ENCODE measurements around the gene MYADML2. TPM values are rescaled to one million over a fixed set of nuclear protein-coding genes. Genes with fewer than 3 reads are reported as not detected.
A peak's percentile ranks its signal among the peaks of the same experiment; 100 is the strongest.

Gene MYADML2
- total RNA-seq, 3 donors from 2014 or later = 0.13 TPM; not detected in 2

GRCh38 chr17:81980707-81981343 lies 33.8 kb upstream of the MYADML2 start:
- Histone ChIP-seq H3K4me3 (no peak overlapping the region), H3K9me3 (no peaks in the 10 kb centered on the region), H3K4me1 (ENCODE audit: low read depth) (peaks cover 4% of the 10 kb centered on the region), H3K36me3 (ENCODE audit: low read depth) (no peaks in the 10 kb centered on the region)
- DNase-seq (no peak), ATAC-seq (no peak)
- intact Hi-C loops (cut with DNase I, micrococcal nuclease) = no loop called here
- no peak for TF ChIP-seq CTCF (IDR thresholded peaks at IDR 0.05)

GRCh38 chr17:81980122-81980521 lies 33.1 kb upstream of the MYADML2 start:
- Histone ChIP-seq H3K9me3 (no peaks in the 10 kb centered on the region), H3K4me3 (no peak overlapping the region), H3K4me1 (ENCODE audit: low read depth) (peaks cover 4% of the 10 kb centered on the region), H3K36me3 (ENCODE audit: low read depth) (no peaks in the 10 kb centered on the region)
- intact Hi-C loops (cut with DNase I, micrococcal nuclease) = no loop called here
- ATAC-seq (no peak), DNase-seq (no peak)
- TF ChIP-seq CTCF (IDR thresholded peaks at IDR 0.05) = no peak

- H3K4me1 ChIP-seq (ENCODE audit: low read depth) = peaks cover 4% of the 10 kb centered on the region
- no peak overlapping the region for H3K4me3 ChIP-seq
- no peak for TF ChIP-seq CTCF (IDR thresholded peaks at IDR 0.05)
- no peaks in the 10 kb centered on the region for H3K36me3 ChIP-seq (ENCODE audit: low read depth)
- DNase-seq (no peak), ATAC-seq (no peak)
- intact Hi-C loops (cut with DNase I, micrococcal nuclease) = no loop called here
- H3K9me3 ChIP-seq = no peaks in the 10 kb centered on the region
These were observed 31.7 kb upstream of the MYADML2 start for GRCh38 chr17:81978524-81979298.

- Histone ChIP-seq H3K4me3 (peak within 1 kb of the TSS; percentile 55), H3K36me3 (ENCODE audit: low read depth) (no peaks in the 10 kb centered on the region), H3K4me1 (ENCODE audit: low read depth) (no peaks in the 10 kb centered on the region), H3K9me3 (no peaks in the 10 kb centered on the region)
- intact Hi-C loops (cut with DNase I, micrococcal nuclease) = no loop called here
- peak; percentile 95 for DNase-seq
- peak; percentile 98 for ATAC-seq
- no peak for TF ChIP-seq CTCF (IDR thresholded peaks at IDR 0.05)
These were observed 30.3 kb upstream of the MYADML2 start, which contains the start of gene ASPSCR1 for GRCh38 chr17:81977211-81977808. Gene ASPSCR1 (plus strand): TSS chr17:81977629. CDS start chr17:81977647, 18 bp downstream.

GRCh38 chr17:81976332-81977210 lies 29.5 kb upstream of the MYADML2 start:
- DNase-seq (peak; percentile 55 to 74 (median 67)), ATAC-seq (peak; percentile 32)
- Histone ChIP-seq H3K9me3 (no peaks in the 10 kb centered on the region), H3K36me3 (ENCODE audit: low read depth) (no peaks in the 10 kb centered on the region), H3K4me3 (peak overlapping the region; percentile 55), H3K4me1 (ENCODE audit: low read depth) (no peaks in the 10 kb centered on the region)
- intact Hi-C loops (cut with DNase I, micrococcal nuclease) = no loop called here
- TF ChIP-seq CTCF (IDR thresholded peaks at IDR 0.05) = no peak

All from mucosa of descending colon (tissue), 3 donors.